DOHH2 (cell line): Measurements from ENCODE around the gene TRPM5.

ENCODE experiments used
- CTCF ChIP-seq: fragments of 200-600 bp; sonication (generic); IDR thresholded peaks from one replicate; pipeline ENCODE4 v1.5.1; 2014; ENCODE audit warnings: antibody characterized with exemption, mild to moderate bottlenecking, low read depth, low read length; ENCODE audit not compliant: poor library complexity, severe bottlenecking
- EZH2phosphoT487 ChIP-seq: fragments of 200-600 bp; sonication (generic); IDR thresholded peaks from 2 replicates; pipeline ENCODE4 v1.6.1; 2017; ENCODE audit warnings: borderline replicate concordance, mild to moderate bottlenecking, antibody characterized with exemption, low read length, moderate library complexity, mixed read lengths

GRCh38 chr11:2406878-2407410, 37.4 kb downstream of the TRPM5 start:
- TF ChIP-seq CTCF = no peak
- TF ChIP-seq EZH2phosphoT487 = no peak
